Upper lobe of left lung (tissue), 4 donors: ENCODE results near the gene CYTIP.

Experiments
- CTCF ChIP-seq, 6 experiments: fragments of 450-650 bp in 4 of 6; fragments of 200-600 bp in 2 of 6; sonication (generic) in 2 of 6; IDR thresholded peaks; one replicate each; pipeline ENCODE4 v1.5.1; 2016 to 2019; ENCODE audit warnings: antibody characterized with exemption in 6 of 6
- POLR2A ChIP-seq, 4 donors: fragments of 450-650 bp; IDR thresholded peaks; one replicate each; pipeline ENCODE4 v1.5.1; 2016 to 2017; ENCODE audit warnings: antibody characterized with exemption in 4 of 4, mild to moderate bottlenecking in 2 of 4

GRCh38 chr2:157418239-157418641 lies 25.6 kb downstream of the CYTIP start:
- TF ChIP-seq CTCF (IDR thresholded peaks at IDR 0.05) (no peak), POLR2A (IDR thresholded peaks at IDR 0.05) (peak in 1 of 4 donors; percentile 28)
